ENCODE measurements around the gene GON7.

The GON7 gene

GRCh38 chr14:93186956-93187355 lies 19.9 kb downstream of the GON7 start:
- no peak for TF ChIP-seq CTCF (IDR thresholded peaks at IDR 0.05; ENCODE audit: unreplicated experiment in 3 of 3)
- Mint-ChIP-seq H3K36me3 (ENCODE audit: low read depth) (peaks cover 16% of the 10 kb centered on the region), H3K27me3 (ENCODE audit: low read depth) (no peaks in the 10 kb centered on the region), H3K9me3 (no peaks in the 10 kb centered on the region), H3K4me1 (peaks cover 19% of the 10 kb centered on the region), H3K4me3 (peak overlapping the region in 1 of 3 experiments; percentile 77), H3K27ac (no peak overlapping the region)

DNA sequence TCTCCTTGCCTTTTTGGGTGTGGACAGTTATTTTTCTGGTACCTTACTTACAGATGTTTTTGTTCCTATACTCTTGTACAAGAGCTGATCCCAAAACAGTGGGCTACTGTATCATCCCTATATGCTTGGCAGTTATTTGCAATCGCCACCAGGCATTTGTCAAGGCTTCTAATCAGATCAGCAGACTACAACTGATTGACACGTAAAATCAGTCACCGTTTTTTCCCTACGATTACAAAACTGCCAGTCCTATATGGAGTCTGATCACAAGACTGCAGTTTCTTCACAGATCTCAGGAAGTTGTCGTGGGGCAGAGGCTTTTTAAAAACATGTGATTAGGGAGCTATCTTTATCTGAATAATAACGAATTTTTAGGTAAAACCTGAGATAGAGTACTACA lies 20.4 kb downstream of the GON7 start:
- Mint-ChIP-seq H3K4me1 (peaks cover 19% of the 10 kb centered on the region), H3K27me3 (ENCODE audit: low read depth) (no peaks in the 10 kb centered on the region), H3K36me3 (ENCODE audit: low read depth) (peaks cover 16% of the 10 kb centered on the region), H3K27ac (peak overlapping the region; percentile 37 to 63 (median 47)), H3K9me3 (no peaks in the 10 kb centered on the region), H3K4me3 (peak overlapping the region; percentile 73 to 80 (median 77))
- no peak for TF ChIP-seq CTCF (IDR thresholded peaks at IDR 0.05; ENCODE audit: unreplicated experiment in 3 of 3)

GRCh38 chr14:93185349-93185720 lies 21.5 kb downstream of the GON7 start:
- Mint-ChIP-seq H3K4me3 (peak overlapping the region; percentile 96 to 99 (median 97)), H3K36me3 (ENCODE audit: low read depth) (peaks cover 16% of the 10 kb centered on the region), H3K4me1 (peaks cover 19% of the 10 kb centered on the region), H3K27me3 (ENCODE audit: low read depth) (no peaks in the 10 kb centered on the region), H3K27ac (peak overlapping the region; percentile 93 to 99 (median 98)), H3K9me3 (no peaks in the 10 kb centered on the region)
- no peak for TF ChIP-seq CTCF (IDR thresholded peaks at IDR 0.05; ENCODE audit: unreplicated experiment in 3 of 3)

DNA sequence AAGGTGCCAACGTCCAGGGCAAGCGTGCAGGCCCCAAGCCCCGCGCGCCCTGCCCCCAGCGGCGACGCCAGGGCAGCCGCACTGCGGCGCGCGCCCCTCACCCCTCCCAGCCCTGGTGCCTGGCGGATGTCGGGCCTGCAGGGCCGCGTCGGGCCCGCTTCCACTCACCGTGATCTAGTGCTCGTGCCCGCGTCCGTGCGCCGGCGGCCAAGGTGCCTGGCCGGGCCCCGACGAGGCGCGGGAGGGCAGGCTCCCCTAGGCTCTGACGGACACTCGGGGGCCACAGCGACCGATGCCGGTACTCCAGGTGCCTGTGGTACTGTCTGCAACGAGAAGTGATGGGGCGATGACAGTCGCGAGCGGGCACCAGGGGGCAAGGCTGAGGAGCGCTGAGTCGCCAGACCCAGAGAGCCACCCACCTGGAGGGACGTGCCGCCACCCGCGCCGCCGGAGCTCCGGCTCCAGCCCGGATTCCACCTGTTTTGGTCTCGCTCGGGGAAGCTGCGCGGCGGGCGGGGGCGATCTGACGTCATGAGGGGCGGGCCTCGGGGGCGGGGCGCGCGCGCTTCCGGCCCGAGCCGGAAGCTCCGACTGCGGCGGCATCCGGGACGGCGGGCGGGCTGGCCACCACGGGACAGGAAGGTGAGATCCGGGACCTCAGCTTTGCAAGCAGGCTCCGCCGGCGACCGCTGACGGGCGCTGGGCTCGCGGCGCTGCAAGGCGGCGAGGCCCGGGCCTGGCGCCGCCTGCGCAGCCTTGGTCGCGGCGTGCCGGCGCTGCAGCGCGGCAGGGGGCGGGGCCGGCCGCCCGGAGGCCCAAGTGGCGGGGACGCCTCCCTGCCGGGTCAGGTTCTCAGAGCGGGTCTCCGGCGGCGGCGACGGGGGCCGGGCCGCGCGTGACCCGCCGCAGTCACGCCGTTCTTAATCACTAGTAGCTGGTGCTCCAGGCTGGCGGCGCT lies 22.2 kb downstream of the GON7 start, which contains the start of the genes LYSET and MOAP1:
LYSET (plus strand) TSS at position 927 of the 958 bp plus-strand sequence. CDS start 89 bp downstream, outside the sequence.
MOAP1 (minus strand) TSS at position 507 of the 958 bp plus-strand sequence. CDS start 655 bp downstream, outside the sequence.
- Mint-ChIP-seq H3K4me1 (peaks cover 19% of the 10 kb centered on the region), H3K9me3 (no peaks in the 10 kb centered on the region), H3K4me3 (peak within 1 kb of the TSS; percentile 96 to 99 (median 97)), H3K27me3 (ENCODE audit: low read depth) (no peaks in the 10 kb centered on the region), H3K27ac (peak within 1 kb of the TSS; percentile 93 to 99 (median 98)), H3K36me3 (ENCODE audit: low read depth) (peaks cover 12% of the 10 kb centered on the region)
- TF ChIP-seq CTCF (IDR thresholded peaks at IDR 0.05; ENCODE audit: unreplicated experiment in 3 of 3), result peak; percentile 24 to 31 (median 29)

- Mint-ChIP-seq H3K4me1 (peaks cover 19% of the 10 kb centered on the region), H3K9me3 (no peaks in the 10 kb centered on the region)
- TF ChIP-seq CTCF (IDR thresholded peaks at IDR 0.05; ENCODE audit: unreplicated experiment in 3 of 3), result no peak
Observed at GRCh38 chr14:93183596-93184317, 23.1 kb downstream of the GON7 start.

More at GRCh38 chr14:93183596-93184317, 23.1 kb downstream of the GON7 start:
- no peaks in the 10 kb centered on the region for H3K27me3 Mint-ChIP-seq (ENCODE audit: low read depth)
- peak overlapping the region; percentile 91 to 92 (median 92) for H3K4me3 Mint-ChIP-seq
- H3K27ac Mint-ChIP-seq, result peak overlapping the region; percentile 77 to 87 (median 85)
- H3K36me3 Mint-ChIP-seq (ENCODE audit: low read depth), result peaks cover 8% of the 10 kb centered on the region

Data from nephron (organoid).